Right ventricle myocardium inferior (tissue), 1 donor: ENCODE data around the gene USP5. TPM values are rescaled to one million over a fixed set of nuclear protein-coding genes. Genes with fewer than 3 reads are reported as not detected.
A peak's percentile ranks its signal among the peaks of the same experiment; 100 is the strongest.
"Not testable (repeated sequence)": the region's sequence is repeated elsewhere in the genome, so short reads cannot be mapped to it uniquely, and the experiment has no call there.

Experiments
- ATAC-seq: fragments of 200-7000 bp; cut with Tn5 transposase; one replicate; pipeline ENCODE4 v1.9.1; 2020; ENCODE audit warnings: mild to moderate bottlenecking, moderate library complexity
- DNase-seq: peaks from one replicate; pipeline ENCODE4 v3.0.0; 2021; ENCODE audit errors: missing footprints
- intact Hi-C: fragments of 100-400 bp; cut with DNase I; formaldehyde crosslinking; loops from one replicate; pipeline ENCODE4 v1.11.0; 2022
- total RNA-seq: library from RNA; stranded (reverse); fragmentation: NEBNext Ultra II Directional; extraction: Animal tissue kit (Norgen Biotek cat#: 25700); gene quantifications from one replicate; pipeline ENCODE4 v1.2.1, GENCODE V29; 2021
- donor health status: DM: no; HTN: yes; CAD: no; lungs with severe emphysema.

USP5 gene
- total RNA-seq, 1 donor from 2014 or later, result 62.0 TPM

DNA sequence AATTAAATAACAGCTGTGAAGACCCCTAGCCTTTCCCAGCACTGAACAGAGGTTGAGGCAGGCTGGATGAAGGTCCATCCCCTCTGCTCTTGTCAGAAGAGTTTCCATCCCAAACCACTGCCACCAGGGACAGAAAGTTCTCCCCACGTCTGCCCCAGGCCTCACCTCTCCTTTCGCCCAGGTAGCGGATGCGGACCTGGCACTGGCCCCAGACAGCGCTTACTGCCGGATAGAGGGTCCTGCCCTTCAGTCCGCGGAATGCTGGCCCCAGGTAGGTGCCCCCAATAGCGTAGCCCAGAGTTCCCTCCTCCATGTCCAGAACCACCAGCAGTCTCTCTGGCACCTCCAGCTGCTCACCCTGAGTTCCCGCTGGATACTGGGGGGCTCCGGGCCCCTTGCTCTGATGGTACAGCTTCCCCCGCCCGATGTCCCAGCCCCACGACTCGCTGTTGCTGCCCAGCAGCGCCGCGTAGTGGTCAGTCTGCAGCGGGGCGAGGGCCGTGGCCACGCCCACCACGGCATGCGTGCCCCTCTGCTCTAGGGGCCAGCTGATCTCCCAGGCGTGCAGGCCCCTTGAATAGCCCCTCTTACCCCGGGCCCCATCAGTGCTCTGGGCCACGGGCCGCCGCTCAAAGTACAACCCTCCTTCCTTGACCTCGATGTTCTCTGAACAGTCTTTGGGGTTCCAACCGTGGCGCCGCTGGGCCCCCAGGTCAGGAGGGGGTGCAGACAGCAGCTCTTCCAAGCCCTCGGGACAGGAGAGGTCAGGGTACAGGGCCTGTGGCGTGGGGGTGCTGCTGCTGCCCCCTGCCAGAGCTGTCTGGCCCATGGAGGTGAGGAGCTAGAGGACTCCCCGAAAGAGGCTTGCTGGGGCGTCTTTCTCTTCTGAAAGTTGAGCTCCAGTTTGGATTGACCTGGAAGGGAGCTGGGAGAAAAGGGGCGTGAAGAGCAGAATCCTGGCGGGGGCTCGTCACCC is 20.4 kb downstream of the USP5 start:
- peak; percentile 93 for DNase-seq
- intact Hi-C loops, result loop anchor here (2.0 to 10.0 kb wide), 3 partner anchors 18 to 232 kb away; partner anchors contain the start of genes C12orf57, C1RL and RNU7-1
- ATAC-seq, result peak; percentile 75

- DNase-seq (peak; percentile 99), ATAC-seq (peak; percentile 95)
- intact Hi-C loops, result loop anchor here (2.0 to 10.0 kb wide), 3 partner anchors 17 to 231 kb away; partner anchors contain the start of genes C12orf57, C1RL and RNU7-1
Observed at GRCh38 chr12:6873094-6874014, 21.4 kb downstream of the USP5 start, which contains the start of gene SPSB2. Gene SPSB2 (minus strand): TSS chr12:6873303. CDS start chr12:6872901, 402 bp downstream.

GRCh38 chr12:6874015-6874368 is 22.0 kb downstream of the USP5 start:
- intact Hi-C loops, result loop anchor here (5.0 to 10.0 kb wide), 2 partner anchors 68 to 231 kb away; partner anchors contain the start of genes C12orf57, C1RL and RNU7-1
- DNase-seq, ATAC-seq: not testable (repeated sequence)

- not testable (repeated sequence) for ATAC-seq, DNase-seq
- intact Hi-C loops, result loop anchor here (10.0 kb wide), 1 partner anchor 225 kb away; the partner anchor contains the start of gene C1RL
Observed at GRCh38 chr12:6879824-6880223, 27.9 kb downstream of the USP5 start.

DNA sequence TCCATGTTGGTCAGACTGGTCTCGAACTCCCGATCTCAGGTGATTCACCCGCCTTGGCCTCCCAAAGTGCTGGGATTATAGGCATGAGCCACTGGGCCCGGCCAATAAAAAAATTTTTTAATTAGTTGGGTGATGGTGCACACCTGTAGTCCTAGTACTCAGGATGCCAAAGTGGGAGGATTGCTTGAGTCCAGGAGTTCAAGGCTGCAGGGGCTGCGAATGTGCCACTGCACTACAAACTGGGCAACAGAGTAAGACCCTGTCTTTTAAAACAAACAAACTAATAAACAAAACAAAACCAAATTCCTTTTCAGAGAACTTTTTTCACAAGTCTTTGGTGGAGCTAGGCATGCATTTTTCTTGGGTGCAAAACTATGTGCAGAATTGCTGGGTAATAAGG is 31.3 kb downstream of the USP5 start:
- ATAC-seq (no peak), DNase-seq (no peak)
- intact Hi-C loops, result no loop called here

- intact Hi-C loops, result no loop called here
- no peak for ATAC-seq
- DNase-seq, result no peak
Observed at GRCh38 chr12:6883683-6884082, 31.7 kb downstream of the USP5 start.

DNA sequence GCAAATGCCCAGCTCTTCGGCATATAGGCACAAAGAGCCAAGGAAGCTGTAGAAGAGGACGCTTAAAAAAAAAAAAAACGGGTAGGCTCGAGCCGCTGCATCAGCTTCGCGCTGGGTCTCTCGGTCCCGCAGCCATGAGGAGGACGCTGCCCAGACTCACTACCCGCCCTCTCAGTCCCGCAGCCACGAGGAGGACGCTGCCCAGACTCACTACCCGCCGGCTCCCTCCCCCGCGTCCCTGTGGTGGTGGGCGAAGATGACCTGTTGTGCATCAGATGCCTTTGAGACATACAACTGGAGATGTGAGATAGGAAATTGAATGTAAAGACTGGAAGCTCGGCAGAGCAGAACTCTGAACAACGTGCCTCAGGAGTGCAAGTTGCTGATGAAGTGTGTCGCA is 32.6 kb downstream of the USP5 start:
- ATAC-seq (no peak), DNase-seq (no peak)

GRCh38 chr12:6886206-6886999 is 34.5 kb downstream of the USP5 start:
- intact Hi-C loops, ATAC-seq, DNase-seq: not testable (repeated sequence)

More for the DNA sequence above, 32.6 kb downstream of the USP5 start:
- intact Hi-C loops, result no loop called here

DNA sequence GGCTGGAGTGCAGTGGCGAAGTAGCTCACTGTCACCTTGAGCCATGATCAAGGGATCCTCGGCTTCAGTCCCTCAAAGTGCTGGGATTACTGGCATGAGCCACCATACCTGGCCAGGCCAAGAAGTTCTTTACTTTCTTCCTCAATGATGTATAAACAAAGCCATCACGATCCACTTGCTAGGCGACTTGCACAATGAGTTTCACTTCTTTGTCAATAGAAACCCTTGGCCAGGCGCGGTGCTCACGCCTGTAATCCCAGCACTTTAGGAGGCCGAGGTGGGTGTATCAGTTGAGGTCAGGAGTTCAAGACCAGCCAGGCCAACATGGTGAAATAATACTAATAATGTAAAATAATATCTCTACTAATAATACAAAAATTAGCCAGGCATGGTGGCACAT is 35.5 kb downstream of the USP5 start:
- ATAC-seq (no peak), DNase-seq (no peak)
- intact Hi-C loops, result no loop called here

DNA sequence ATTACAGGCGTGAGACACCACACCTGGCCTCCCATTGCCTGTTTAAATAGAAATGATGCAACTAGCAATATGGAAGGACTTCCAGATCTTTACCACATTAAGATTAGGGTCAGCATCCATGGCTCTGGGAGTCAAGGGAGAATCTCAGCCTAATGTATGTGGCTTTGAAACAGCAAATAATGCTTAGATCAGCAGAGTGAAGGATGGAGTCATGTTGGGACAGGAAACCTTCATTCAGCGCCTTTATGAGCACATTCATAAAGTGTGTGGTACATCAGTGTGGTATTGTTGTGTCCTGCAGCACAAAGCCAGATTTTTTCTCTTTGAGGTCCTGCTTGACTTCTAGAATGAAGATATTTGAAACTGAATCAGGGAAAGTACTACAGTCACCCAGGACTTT is 36.4 kb downstream of the USP5 start:
- DNase-seq (no peak), ATAC-seq (no peak)
- intact Hi-C loops, result no loop called here

DNA sequence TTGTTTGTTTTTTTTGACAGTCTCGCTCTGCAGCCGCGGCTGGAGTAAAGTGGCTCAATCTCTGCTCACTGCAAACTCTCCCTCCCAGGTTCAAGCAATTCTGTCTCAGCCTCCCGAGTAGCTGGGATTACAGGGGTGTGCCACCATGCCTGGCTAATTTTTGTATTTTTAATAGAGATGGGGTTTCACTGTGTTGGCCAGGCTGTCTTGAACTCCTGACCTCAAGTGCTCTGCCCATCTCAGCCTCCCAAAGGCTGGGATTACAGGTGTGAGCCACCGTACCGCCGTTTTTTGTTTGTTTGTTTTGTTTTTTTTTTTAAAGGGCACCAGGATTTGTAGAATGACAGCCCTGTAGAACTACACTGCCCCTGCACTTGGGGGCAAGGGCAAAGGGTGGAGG is 36.8 kb downstream of the USP5 start:
- ATAC-seq, intact Hi-C loops: not testable (repeated sequence)

DNA sequence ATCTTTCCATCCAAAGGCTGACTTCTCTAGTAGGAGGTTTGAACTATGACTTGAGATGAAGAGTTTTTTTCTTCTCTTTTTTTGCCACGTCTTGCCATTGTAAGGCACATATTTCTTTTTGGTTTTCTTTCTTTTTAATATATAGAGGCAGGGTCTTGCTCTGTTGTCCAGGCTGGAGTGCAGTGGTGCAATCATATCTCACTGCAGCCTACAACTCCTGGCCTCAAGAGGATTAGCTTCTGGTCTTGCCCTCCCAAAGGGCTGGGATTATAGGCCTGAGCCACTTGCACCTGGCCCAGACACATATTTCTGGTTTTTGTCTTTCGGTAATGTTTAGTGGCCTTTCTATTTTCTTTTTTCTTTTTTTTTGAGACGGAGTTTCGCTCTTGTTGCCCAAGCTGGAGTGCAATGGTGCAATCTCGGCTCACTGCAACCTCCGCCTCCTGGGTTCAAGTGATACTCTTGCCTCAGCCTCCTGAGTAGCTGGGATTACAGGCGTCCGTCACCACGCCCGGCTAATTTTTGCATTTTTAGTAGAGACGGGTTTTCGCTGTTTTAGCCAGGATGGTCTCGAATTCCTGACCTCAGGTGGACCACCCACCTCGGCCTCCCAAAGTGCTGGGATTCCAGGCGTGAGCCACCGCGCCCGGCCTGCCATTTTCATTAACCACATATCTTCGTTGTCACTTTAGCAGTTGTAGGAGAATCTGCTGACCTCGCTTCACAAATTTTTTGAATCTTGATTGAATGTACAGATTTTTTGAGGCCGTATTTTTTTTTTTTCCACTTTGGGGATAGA is 38.0 kb downstream of the USP5 start:
- not testable (repeated sequence) for DNase-seq, ATAC-seq
- intact Hi-C loops, result loop anchor here (2.0 kb wide), 1 partner anchor 17 kb away; the partner anchor contains the start of gene SPSB2

More for the DNA sequence above, 36.8 kb downstream of the USP5 start:
- not testable (repeated sequence) for DNase-seq

GRCh38 chr12:6890789-6891645 is 39.1 kb downstream of the USP5 start:
- intact Hi-C loops, result loop anchor here (2.0 kb wide), 1 partner anchor 18 kb away; the partner anchor contains the start of gene SPSB2
- ATAC-seq, result peak; percentile 97

DNA sequence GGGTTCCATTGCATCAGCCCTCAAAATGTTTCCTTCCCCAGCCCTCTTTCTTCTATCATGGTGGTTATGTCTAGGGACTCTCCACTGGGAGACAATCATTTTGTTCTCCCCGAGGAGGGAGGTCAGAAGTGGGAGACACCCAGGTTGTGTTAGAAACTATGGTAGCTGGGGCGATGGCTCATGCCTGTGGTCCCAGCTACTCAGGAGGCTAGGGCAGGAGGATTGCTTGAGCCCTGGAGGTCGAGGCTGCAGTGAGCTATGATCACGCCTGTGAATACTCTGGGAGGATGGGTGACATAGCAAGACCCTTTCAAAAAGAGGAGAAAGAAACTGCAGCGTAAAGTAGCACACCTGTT is 39.7 kb downstream of the USP5 start:
- intact Hi-C loops, result loop anchor here (2.0 kb wide), 1 partner anchor 19 kb away; the partner anchor contains the start of gene SPSB2
- DNase-seq (no peak), ATAC-seq (peak; percentile 2)

More at GRCh38 chr12:6890789-6891645, 39.1 kb downstream of the USP5 start:
- DNase-seq, result peak; percentile 99

DNA sequence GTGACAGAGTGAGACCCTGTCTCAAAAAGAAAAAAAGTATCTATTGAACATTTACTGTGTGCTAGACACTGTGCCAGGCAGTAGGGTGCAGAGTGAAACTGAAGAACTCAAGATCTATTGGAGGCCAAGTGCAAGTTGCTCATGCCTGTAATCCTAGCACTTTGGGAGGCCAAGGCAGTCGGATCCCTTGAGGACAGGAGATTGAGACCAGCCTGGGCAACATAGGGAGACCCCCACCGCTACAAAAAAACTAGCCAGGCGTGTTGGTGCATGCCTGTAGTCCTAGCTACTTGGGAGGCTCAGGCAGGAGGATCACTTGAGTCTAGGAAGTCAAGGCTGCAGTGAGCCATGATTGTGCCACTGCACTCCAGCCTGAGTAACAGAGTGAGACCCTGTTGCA is 40.7 kb downstream of the USP5 start:
- intact Hi-C loops, ATAC-seq, DNase-seq: not testable (repeated sequence)

GRCh38 chr12:6894321-6894720 is 42.4 kb downstream of the USP5 start:
- no peak for ATAC-seq
- intact Hi-C loops, result no loop called here

More at GRCh38 chr12:6894321-6894720, 42.4 kb downstream of the USP5 start:
- DNase-seq, result no peak
